SKM-1 (cell line): ENCODE results near the gene AGAP1.
"Not testable (repeated sequence)": the region's sequence is repeated elsewhere in the genome, so short reads cannot be mapped to it uniquely, and the experiment has no call there.

Experiments
- DNase-seq: peaks from one replicate; lab custom pipeline; 2025; ENCODE audit not compliant: unreplicated experiment; lab: John Stamatoyannopoulos, UW

Gene AGAP1

DNA sequence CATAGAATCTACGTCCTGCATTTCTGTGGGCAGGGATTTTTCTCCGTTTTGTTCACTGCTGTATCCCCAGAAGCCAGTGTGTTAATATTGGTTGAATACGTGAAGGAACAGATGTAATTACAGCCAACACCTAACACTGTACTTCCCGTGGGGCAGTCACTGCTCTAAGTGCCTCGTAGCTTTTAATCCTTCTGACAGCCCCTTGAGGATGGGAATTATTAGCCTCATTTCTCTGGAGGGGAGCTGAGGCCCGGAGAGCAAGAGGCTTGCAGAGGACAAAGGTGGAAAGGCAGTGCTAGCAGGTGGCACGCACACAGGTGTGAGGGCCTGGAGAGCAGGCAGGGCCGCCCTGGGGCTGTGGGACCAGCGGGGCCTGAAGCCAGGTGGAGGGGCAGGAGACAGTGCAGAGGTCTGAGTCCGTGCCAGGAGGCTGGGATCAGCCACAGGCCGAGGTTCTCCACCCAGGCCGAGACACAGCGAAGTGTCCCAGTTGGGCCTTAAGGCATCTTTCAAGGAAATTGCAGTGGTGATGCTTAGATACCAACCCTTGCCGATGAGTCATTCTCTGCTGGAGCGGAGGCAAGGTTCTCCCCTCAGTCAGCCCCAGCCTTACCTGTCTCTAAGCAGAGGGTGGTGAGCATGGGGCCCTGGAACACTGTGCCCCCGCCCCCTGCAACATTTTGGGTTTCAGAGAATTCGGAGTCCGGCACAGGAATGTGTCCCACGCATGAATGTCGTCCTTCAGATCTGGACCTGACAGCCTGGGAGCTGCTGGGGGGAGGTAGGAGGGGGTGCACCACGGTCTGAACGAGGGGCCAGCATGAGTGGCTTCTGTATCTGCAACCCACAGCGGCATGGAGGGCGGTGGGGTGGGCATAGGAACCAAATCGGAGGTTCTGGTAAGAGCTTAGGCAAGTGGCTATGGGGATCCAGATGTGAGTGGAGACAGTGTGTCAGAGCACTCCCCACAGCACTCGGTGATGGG, 551.7 kb downstream of the AGAP1 start:
- no peak for DNase-seq

GRCh38 chr2:236046715-236047114, 552.9 kb downstream of the AGAP1 start:
- DNase-seq, result no peak

GRCh38 chr2:236047176-236047575, 553.3 kb downstream of the AGAP1 start:
- no peak for DNase-seq

DNA sequence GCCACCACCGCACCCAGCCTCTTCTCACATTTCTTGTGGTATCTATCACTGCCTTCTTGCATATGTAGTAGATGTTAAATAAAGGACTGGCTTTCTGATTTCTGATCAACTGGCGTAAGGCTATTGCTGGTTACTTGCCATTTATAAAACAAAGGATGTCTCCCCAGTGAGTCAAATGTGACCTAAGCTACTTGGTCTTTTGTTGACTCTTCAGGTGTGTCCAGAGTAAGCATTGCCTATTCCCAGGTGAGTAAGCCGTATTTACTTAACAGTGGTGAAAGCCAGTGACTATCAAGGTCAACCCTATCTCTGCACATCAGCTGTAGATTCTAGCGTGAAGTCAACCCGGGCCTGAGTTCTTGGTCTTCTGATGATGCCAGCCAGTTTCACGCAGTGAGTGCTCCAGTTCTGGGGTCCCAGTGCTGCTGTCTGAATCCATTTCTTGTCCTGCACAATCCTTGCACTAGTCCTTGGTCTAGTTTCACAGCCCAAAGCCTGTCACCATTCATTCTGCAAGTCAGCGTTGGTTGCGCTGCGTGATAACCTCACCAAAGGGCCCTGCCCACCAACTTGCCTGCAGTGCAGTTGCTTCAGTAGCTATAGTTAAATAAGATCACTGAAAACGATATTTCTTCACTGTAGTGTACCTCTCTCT, 554.2 kb downstream of the AGAP1 start:
- DNase-seq, result no peak

DNA sequence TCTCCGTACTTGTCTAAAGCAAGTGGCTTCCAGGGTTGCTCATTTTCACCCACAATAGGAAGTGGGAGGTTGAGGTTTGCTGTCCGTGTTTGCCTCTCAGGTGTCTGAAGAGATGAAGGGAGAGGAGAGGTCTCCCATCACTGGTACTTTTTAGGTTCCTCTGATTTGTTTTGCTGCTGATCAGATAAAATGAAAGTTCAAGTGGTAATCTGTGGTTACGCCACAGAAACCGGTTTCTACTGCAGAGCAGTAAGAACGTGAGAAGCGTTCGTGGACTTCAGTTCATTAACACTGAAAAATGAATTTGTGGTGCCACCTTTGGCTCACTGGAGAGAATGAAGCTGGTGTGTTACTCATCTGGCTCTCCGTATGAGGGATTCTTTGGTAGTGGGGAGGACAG, 556.1 kb downstream of the AGAP1 start:
- no peak for DNase-seq

DNA sequence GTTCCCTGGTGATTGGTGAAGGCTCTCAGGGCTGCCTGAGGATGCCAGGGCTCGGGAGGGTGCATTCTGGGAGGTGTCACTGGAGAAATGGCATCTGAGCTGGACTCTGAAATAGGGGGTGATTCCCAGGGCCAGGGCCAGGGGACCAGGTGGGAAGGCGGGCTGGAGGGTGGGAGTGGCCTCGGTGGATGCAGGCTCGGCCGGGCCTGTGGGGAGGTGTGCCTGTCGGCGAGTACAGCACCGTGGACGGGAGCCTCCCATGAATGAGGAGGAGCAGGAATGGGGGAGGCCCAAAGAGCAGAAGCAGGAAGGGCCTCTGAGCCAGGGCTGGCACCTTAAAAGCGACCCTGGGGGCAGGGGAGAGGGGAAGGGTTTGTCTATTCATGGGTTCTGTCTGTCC, 557.5 kb downstream of the AGAP1 start:
- DNase-seq, result no peak

- no peak for DNase-seq
These were observed 558.0 kb downstream of the AGAP1 start for GRCh38 chr2:236051806-236052205.

DNA sequence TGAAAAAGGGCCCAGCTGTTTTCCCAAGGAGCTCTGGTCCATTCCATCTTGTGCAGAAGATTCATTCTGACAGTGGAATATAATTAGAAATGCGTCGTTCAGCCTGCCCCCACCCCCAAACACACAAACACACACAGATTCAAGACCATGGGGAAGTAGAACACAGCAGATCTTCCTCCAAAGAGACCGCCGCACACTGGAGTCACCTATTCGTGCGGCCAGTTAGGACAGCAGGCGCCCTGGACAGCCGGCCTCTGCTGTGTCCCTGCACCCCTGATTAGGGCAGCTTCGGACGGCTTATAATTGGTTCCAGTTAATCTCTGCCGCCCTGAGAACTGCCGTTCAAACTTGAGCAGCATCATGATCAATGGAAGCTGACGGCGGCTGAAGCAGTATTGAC, 558.4 kb downstream of the AGAP1 start:
- no peak for DNase-seq

GRCh38 chr2:236052926-236053821, 559.3 kb downstream of the AGAP1 start:
- DNase-seq, result no peak

GRCh38 chr2:236054125-236054524, 560.3 kb downstream of the AGAP1 start:
- DNase-seq, result no peak

GRCh38 chr2:236054621-236055305, 560.9 kb downstream of the AGAP1 start:
- DNase-seq, result no peak

GRCh38 chr2:236055471-236055870, 561.6 kb downstream of the AGAP1 start:
- no peak for DNase-seq

DNA sequence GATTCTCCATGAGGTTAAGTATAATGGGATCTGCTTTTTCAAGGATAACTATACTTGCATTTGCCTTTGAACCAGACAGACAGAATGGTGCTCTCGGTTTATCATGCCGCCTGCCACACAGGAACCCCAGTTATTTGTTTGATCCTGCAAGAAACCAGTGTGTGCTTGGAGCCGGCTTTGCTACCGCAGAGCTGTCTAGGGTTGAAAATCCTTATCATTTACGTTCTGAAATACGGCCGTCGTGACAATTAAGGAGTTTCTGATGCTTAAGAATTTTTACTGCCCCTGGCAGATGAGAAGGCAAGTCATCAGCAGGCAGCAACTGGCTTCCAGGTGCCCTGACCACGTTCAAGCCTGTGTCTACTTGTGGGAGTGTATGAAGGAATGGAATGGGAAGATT, 562.3 kb downstream of the AGAP1 start:
- no peak for DNase-seq

DNA sequence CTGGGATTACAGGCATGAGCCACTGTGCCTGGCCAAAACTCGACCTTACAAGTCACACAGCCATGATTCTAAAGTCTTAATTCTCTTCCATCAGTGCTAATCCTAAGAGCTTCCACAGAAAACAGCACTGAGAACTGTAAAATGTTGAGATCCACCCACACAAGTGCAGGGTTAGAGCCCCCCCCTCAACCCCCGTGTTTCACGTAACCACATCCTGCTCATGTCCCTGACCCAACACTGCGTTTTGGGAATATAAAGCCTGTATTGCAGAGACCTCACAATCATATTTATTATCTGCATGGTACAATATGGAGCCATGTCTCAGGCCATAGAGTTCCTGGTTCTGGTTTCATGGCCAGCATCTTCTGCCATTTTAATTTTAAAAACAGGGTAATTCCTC, 563.5 kb downstream of the AGAP1 start:
- DNase-seq, result no peak

GRCh38 chr2:236061497-236061896, 567.7 kb downstream of the AGAP1 start:
- no peak for DNase-seq

GRCh38 chr2:236061899-236062298, 568.1 kb downstream of the AGAP1 start:
- DNase-seq, result no peak

GRCh38 chr2:236062806-236063205, 569.0 kb downstream of the AGAP1 start:
- DNase-seq, result not testable (repeated sequence)

DNA sequence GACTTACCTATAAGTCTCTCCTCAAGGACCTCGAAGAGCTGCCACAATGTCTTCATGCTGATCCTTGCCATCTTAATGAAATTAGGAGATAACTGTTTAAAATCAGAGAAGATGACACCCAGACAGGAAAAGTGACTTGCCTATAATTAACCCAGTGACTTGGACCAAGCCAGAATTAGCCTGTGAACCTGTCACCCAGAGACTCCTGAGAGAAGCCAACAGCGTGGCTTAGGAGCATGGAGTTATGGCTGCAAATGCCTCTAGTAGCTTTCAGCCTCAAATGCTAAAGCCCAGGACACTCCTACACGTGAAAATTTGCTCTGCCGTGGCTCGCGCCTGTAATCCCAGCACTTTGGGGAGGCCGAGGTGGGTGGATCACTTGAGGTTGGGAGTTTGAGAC, 570.2 kb downstream of the AGAP1 start:
- DNase-seq, result no peak

- no peak for DNase-seq
These were observed 571.7 kb downstream of the AGAP1 start for GRCh38 chr2:236065314-236066160.

DNA sequence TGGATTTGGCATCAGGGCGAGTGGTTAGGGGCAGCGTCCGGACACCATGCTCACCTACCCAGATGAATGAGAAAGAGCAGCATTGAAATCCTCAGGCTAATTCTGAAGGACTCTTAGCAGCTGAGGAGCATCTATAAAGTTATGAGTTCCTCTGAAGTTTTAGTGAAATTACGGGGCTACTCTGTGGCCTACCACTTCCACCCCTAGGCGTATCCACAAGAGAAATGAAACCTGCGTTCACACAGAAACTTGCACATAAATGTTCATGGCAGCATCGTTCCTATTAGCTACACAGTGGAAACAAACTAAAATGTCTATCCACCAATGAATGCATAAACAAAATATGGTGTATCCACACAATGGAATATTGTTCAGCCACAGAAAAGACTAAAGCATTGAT, 576.4 kb downstream of the AGAP1 start:
- DNase-seq, result no peak
